Measurements from ENCODE around the gene GRM4.
"Not testable (repeated sequence)": the region's sequence is repeated elsewhere in the genome, so short reads cannot be mapped to it uniquely, and the experiment has no call there.

GRM4 gene

GRCh38 chr6:34047913-34048867 is 97.7 kb downstream of the GRM4 start:
- H3K27me3 ChIP-seq (ENCODE audit: low read depth) = no peaks in the 10 kb centered on the region
- H3K9me3 ChIP-seq = no peaks in the 10 kb centered on the region
- H3K4me1 ChIP-seq = no peaks in the 10 kb centered on the region
- H3K4me3 ChIP-seq = no peak overlapping the region
- in situ Hi-C loops (cut with MboI; ENCODE audit: low sequenced_read_pairs) = no loop called here
- H3K36me3 ChIP-seq (replicated peaks) = no peaks in the 10 kb centered on the region
- DNase-seq (ENCODE audit: low spot score in 2 of 2) = no peak

- no peaks in the 10 kb centered on the region for H3K36me3 ChIP-seq (replicated peaks)
- no peak for DNase-seq (ENCODE audit: low spot score in 2 of 2)
- in situ Hi-C loops (cut with MboI; ENCODE audit: low sequenced_read_pairs) = no loop called here
- H3K4me3 ChIP-seq = no peak overlapping the region
- H3K4me1 ChIP-seq = no peaks in the 10 kb centered on the region
- H3K9me3 ChIP-seq = no peaks in the 10 kb centered on the region
- H3K27me3 ChIP-seq (ENCODE audit: low read depth) = no peaks in the 10 kb centered on the region
Measured at GRCh38 chr6:34046617-34047016, 99.3 kb downstream of the GRM4 start.

- in situ Hi-C loops (cut with MboI; ENCODE audit: low sequenced_read_pairs) = no loop called here
- Histone ChIP-seq H3K9me3 (no peaks in the 10 kb centered on the region), H3K36me3 (replicated peaks) (no peaks in the 10 kb centered on the region), H3K27me3 (ENCODE audit: low read depth) (no peaks in the 10 kb centered on the region), H3K4me3 (no peak overlapping the region), H3K4me1 (no peaks in the 10 kb centered on the region)
- DNase-seq (ENCODE audit: low spot score in 2 of 2) = peak in 1 of 2 experiments; percentile 27
Measured at GRCh38 chr6:34045771-34046170, 100.1 kb downstream of the GRM4 start.

- Histone ChIP-seq H3K4me1 (no peaks in the 10 kb centered on the region), H3K9me3 (no peaks in the 10 kb centered on the region), H3K27me3 (ENCODE audit: low read depth) (no peaks in the 10 kb centered on the region), H3K36me3 (replicated peaks) (no peaks in the 10 kb centered on the region), H3K4me3 (no peak overlapping the region)
- in situ Hi-C loops (cut with MboI; ENCODE audit: low sequenced_read_pairs) = no loop called here
- DNase-seq (ENCODE audit: low spot score in 2 of 2) = no peak
Measured at GRCh38 chr6:34044945-34045595, 100.8 kb downstream of the GRM4 start.

GRCh38 chr6:34043359-34043758 is 102.5 kb downstream of the GRM4 start:
- in situ Hi-C loops (cut with MboI; ENCODE audit: low sequenced_read_pairs) = no loop called here
- Histone ChIP-seq H3K27me3 (ENCODE audit: low read depth) (no peaks in the 10 kb centered on the region), H3K36me3 (replicated peaks) (no peaks in the 10 kb centered on the region), H3K9me3 (no peaks in the 10 kb centered on the region), H3K4me3 (no peak overlapping the region), H3K4me1 (no peaks in the 10 kb centered on the region)
- no peak for DNase-seq (ENCODE audit: low spot score in 2 of 2)

GRCh38 chr6:34041998-34042397 is 103.9 kb downstream of the GRM4 start:
- H3K36me3 ChIP-seq (replicated peaks); DNase-seq (ENCODE audit: low spot score in 2 of 2); H3K4me1 ChIP-seq; H3K4me3 ChIP-seq; H3K27me3 ChIP-seq (ENCODE audit: low read depth); in situ Hi-C loops (cut with MboI; ENCODE audit: low sequenced_read_pairs); H3K9me3 ChIP-seq: not testable (repeated sequence)

- Histone ChIP-seq H3K4me1 (no peaks in the 10 kb centered on the region), H3K36me3 (replicated peaks) (no peaks in the 10 kb centered on the region), H3K27me3 (ENCODE audit: low read depth) (no peaks in the 10 kb centered on the region), H3K9me3 (no peaks in the 10 kb centered on the region), H3K4me3 (no peak overlapping the region)
- DNase-seq (ENCODE audit: low spot score in 2 of 2) = no peak
- in situ Hi-C loops (cut with MboI; ENCODE audit: low sequenced_read_pairs) = no loop called here
Measured at GRCh38 chr6:34041385-34041784, 104.5 kb downstream of the GRM4 start.

- no peak overlapping the region for H3K4me3 ChIP-seq
- DNase-seq (ENCODE audit: low spot score in 2 of 2) = no peak
- no peaks in the 10 kb centered on the region; the same call in 1 of the 2 replicates for H3K27me3 ChIP-seq (ENCODE audit: low read depth)
- no peaks in the 10 kb centered on the region for H3K9me3 ChIP-seq
- H3K36me3 ChIP-seq (replicated peaks) = no peaks in the 10 kb centered on the region
- in situ Hi-C loops (cut with MboI; ENCODE audit: low sequenced_read_pairs) = no loop called here
- no peaks in the 10 kb centered on the region for H3K4me1 ChIP-seq
Measured at GRCh38 chr6:34039943-34040342, 105.9 kb downstream of the GRM4 start.

GRCh38 chr6:34037151-34037550 is 108.7 kb downstream of the GRM4 start:
- Histone ChIP-seq H3K27me3 (ENCODE audit: low read depth) (no peaks in the 10 kb centered on the region; the same call in 1 of the 2 replicates), H3K9me3 (no peaks in the 10 kb centered on the region), H3K36me3 (replicated peaks) (no peaks in the 10 kb centered on the region), H3K4me3 (no peak overlapping the region), H3K4me1 (no peaks in the 10 kb centered on the region)
- in situ Hi-C loops (cut with MboI; ENCODE audit: low sequenced_read_pairs) = no loop called here
- no peak for DNase-seq (ENCODE audit: low spot score in 2 of 2)

GRCh38 chr6:34036357-34037069 is 109.4 kb downstream of the GRM4 start:
- H3K27me3 ChIP-seq (ENCODE audit: low read depth) = no peaks in the 10 kb centered on the region; the same call in 1 of the 2 replicates
- in situ Hi-C loops (cut with MboI; ENCODE audit: low sequenced_read_pairs) = no loop called here
- no peaks in the 10 kb centered on the region for H3K9me3 ChIP-seq
- H3K36me3 ChIP-seq (replicated peaks) = no peaks in the 10 kb centered on the region
- DNase-seq (ENCODE audit: low spot score in 2 of 2) = no peak
- H3K4me1 ChIP-seq = no peaks in the 10 kb centered on the region
- no peak overlapping the region for H3K4me3 ChIP-seq

GRCh38 chr6:34035704-34036356 is 110.1 kb downstream of the GRM4 start:
- no peaks in the 10 kb centered on the region for H3K9me3 ChIP-seq
- H3K4me1 ChIP-seq = no peaks in the 10 kb centered on the region
- H3K36me3 ChIP-seq (replicated peaks) = no peaks in the 10 kb centered on the region
- H3K4me3 ChIP-seq = no peak overlapping the region
- H3K27me3 ChIP-seq (ENCODE audit: low read depth) = no peaks in the 10 kb centered on the region; the same call in 1 of the 2 replicates
- in situ Hi-C loops (cut with MboI; ENCODE audit: low sequenced_read_pairs) = no loop called here
- DNase-seq (ENCODE audit: low spot score in 2 of 2) = no peak

- Histone ChIP-seq H3K27me3 (ENCODE audit: low read depth) (no peaks in the 10 kb centered on the region; the same call in 1 of the 2 replicates), H3K4me1 (no peaks in the 10 kb centered on the region), H3K36me3 (replicated peaks) (no peaks in the 10 kb centered on the region), H3K4me3 (no peak overlapping the region), H3K9me3 (no peaks in the 10 kb centered on the region)
- DNase-seq (ENCODE audit: low spot score in 2 of 2) = no peak
- in situ Hi-C loops (cut with MboI; ENCODE audit: low sequenced_read_pairs) = no loop called here
Measured at GRCh38 chr6:34035161-34035560, 110.7 kb downstream of the GRM4 start.

GRCh38 chr6:34032856-34033255 is 113.0 kb downstream of the GRM4 start:
- Histone ChIP-seq H3K27me3 (ENCODE audit: low read depth) (no peaks in the 10 kb centered on the region; the same call in 1 of the 2 replicates), H3K4me3 (no peak overlapping the region), H3K4me1 (no peaks in the 10 kb centered on the region), H3K36me3 (replicated peaks) (no peaks in the 10 kb centered on the region), H3K9me3 (no peaks in the 10 kb centered on the region)
- DNase-seq (ENCODE audit: low spot score in 2 of 2) = no peak
- in situ Hi-C loops (cut with MboI; ENCODE audit: low sequenced_read_pairs) = no loop called here
